ENCODE data around the gene FBLN2.
A peak's percentile ranks its signal among the peaks of the same experiment; 100 is the strongest.

FBLN2 gene

GRCh38 chr3:13507570-13508339, 41.2 kb upstream of the FBLN2 start:
- no peak for TF ChIP-seq CTCF (IDR thresholded peaks at IDR 0.05; ENCODE audit: low read depth, low read length)
- DNase-seq (ENCODE audit: low read depth in 2 of 2) = peak in 1 of 2 donors; percentile 29
- H3K4me3 ChIP-seq (replicated peaks in 1 of 2; ENCODE audit: low read depth in 2 of 2, low read length in 2 of 2) = no peak overlapping the region

GRCh38 chr3:13508496-13508895, 40.4 kb upstream of the FBLN2 start:
- DNase-seq (ENCODE audit: low read depth in 2 of 2) = no peak
- TF ChIP-seq CTCF (IDR thresholded peaks at IDR 0.05; ENCODE audit: low read depth, low read length) = no peak
- no peak overlapping the region for H3K4me3 ChIP-seq (replicated peaks in 1 of 2; ENCODE audit: low read depth in 2 of 2, low read length in 2 of 2)

- DNase-seq (ENCODE audit: low read depth in 2 of 2) = no peak
- TF ChIP-seq CTCF (IDR thresholded peaks at IDR 0.05; ENCODE audit: low read depth, low read length) = no peak
- no peak overlapping the region for H3K4me3 ChIP-seq (replicated peaks in 1 of 2; ENCODE audit: low read depth in 2 of 2, low read length in 2 of 2)
Measured at GRCh38 chr3:13509059-13509815, 39.7 kb upstream of the FBLN2 start.

- H3K4me3 ChIP-seq (replicated peaks in 1 of 2; ENCODE audit: low read depth in 2 of 2, low read length in 2 of 2) = no peak overlapping the region
- no peak for TF ChIP-seq CTCF (IDR thresholded peaks at IDR 0.05; ENCODE audit: low read depth, low read length)
- no peak for DNase-seq (ENCODE audit: low read depth in 2 of 2)
Measured at GRCh38 chr3:13509816-13510192, 39.1 kb upstream of the FBLN2 start.

- DNase-seq (ENCODE audit: low read depth in 2 of 2) = no peak
- no peak for TF ChIP-seq CTCF (IDR thresholded peaks at IDR 0.05; ENCODE audit: low read depth, low read length)
- no peak overlapping the region for H3K4me3 ChIP-seq (replicated peaks in 1 of 2; ENCODE audit: low read depth in 2 of 2, low read length in 2 of 2)
Measured at GRCh38 chr3:13512451-13512850, 36.5 kb upstream of the FBLN2 start.

GRCh38 chr3:13513051-13513912, 35.6 kb upstream of the FBLN2 start:
- no peak for DNase-seq (ENCODE audit: low read depth in 2 of 2)
- no peak overlapping the region for H3K4me3 ChIP-seq (replicated peaks in 1 of 2; ENCODE audit: low read depth in 2 of 2, low read length in 2 of 2)
- no peak for TF ChIP-seq CTCF (IDR thresholded peaks at IDR 0.05; ENCODE audit: low read depth, low read length)

Measured in cardiac fibroblast (primary cell).